H1 (cell line): Measurements from ENCODE around the gene PCNA. TPM values are rescaled to one million over a fixed set of nuclear protein-coding genes. Genes with fewer than 3 reads are reported as not detected.

Source experiments
- ASH2L ChIP-seq: fragments of 200-600, 300-600 bp; sonication (generic); IDR thresholded peaks from one replicate; pipeline ENCODE4 v1.7.1; 2017; ENCODE audit warnings: low read length
- ATF3 ChIP-seq: IDR thresholded peaks from 2 replicates; pipeline ENCODE4 v1.6.1; 2011; ENCODE audit warnings: low read depth, mild to moderate bottlenecking, low read length; ENCODE audit not compliant: insufficient read depth
- E2F6 ChIP-seq: IDR thresholded peaks from 2 replicates; pipeline ENCODE4 v1.6.1; 2012; ENCODE audit warnings: inconsistent platforms
- GABPA ChIP-seq: IDR thresholded peaks from 2 replicates; pipeline ENCODE4 v1.6.1; 2011; ENCODE audit warnings: mild to moderate bottlenecking, low read length, moderate library complexity, borderline replicate concordance; ENCODE audit not compliant: insufficient read depth
- KDM5A ChIP-seq: fragments of 200-600 bp; IDR thresholded peaks from 2 replicates; pipeline ENCODE4 v1.7.1; 2012; ENCODE audit warnings: mild to moderate bottlenecking, low read length, inconsistent platforms, mixed read lengths
- POLR2A ChIP-seq, 2 experiments: IDR thresholded peaks; 1 replicate in 1 of 2; 2 replicates in 1 of 2; pipeline ENCODE4 v1.6.1; 2011; ENCODE audit warnings: low read depth in 2 of 2, low read length in 2 of 2, mild to moderate bottlenecking in 2 of 2; ENCODE audit errors: control extremely low read depth in 1 of 2
- SP1 ChIP-seq: IDR thresholded peaks from 2 replicates; pipeline ENCODE4 v1.6.1; 2011; ENCODE audit warnings: low read depth, low read length
- TEAD4 ChIP-seq: IDR thresholded peaks from 2 replicates; pipeline ENCODE4 v1.6.1; 2012; ENCODE audit warnings: low read depth, low read length, inconsistent platforms, mixed read lengths
- polyA plus RNA-seq, 7 experiments: library from polyadenylated mRNA; depleted of rRNA in 3 of 7; stranded (reverse) in 5 of 7; unstranded in 2 of 7; fragments of >200 nt in 5 of 7; fragments of 200-250 nt in 2 of 7; gene quantifications; 1 replicate in 5 of 7; 2 replicates in 1 of 7; 4 replicates in 1 of 7; pipeline versions ENCODE4 v1.2.1 to v1.2.3, GENCODE V29; 2011 to 2013; ENCODE audit warnings: missing spikeins in 2 of 7, mixed read lengths in 2 of 7
- total RNA-seq: library from RNA; stranded (reverse); fragmentation: NEBNext Ultra II Directional; extraction: Animal tissue kit (Norgen Biotek cat#: 25700); gene quantifications from 2 replicates; pipeline ENCODE4 v1.2.1, GENCODE V29; 2021

The PCNA gene
- total and polyA plus RNA-seq, 2 of the 8 experiments (the other 6 are each of a cell fraction or from before 2014, with no cell fraction given) = 290 to 737 TPM

GRCh38 chr20:5145365-5146098 is 25.8 kb upstream of the PCNA start (continued):
- no peak for TF ChIP-seq E2F6
- TF ChIP-seq TEAD4 = no peak
- no peak for TF ChIP-seq ASH2L
- TF ChIP-seq ATF3 = no peak
- TF ChIP-seq KDM5A = no peak
- no peak for TF ChIP-seq GABPA
- TF ChIP-seq SP1 = no peak
- TF ChIP-seq POLR2A (IDR thresholded peaks at IDR 0.05; ENCODE audit: control extremely low read depth in 1 of 2, low read depth in 2 of 2, low read length in 2 of 2) = no peak
